ENCODE data around the gene MAP2.

MAP2 gene

GRCh38 chr2:209424781-209425470 lies 1.1 kb downstream of the MAP2 start:
- DNase-seq, result no peak

GRCh38 chr2:209425471-209426071 lies 1.7 kb downstream of the MAP2 start:
- peak; percentile 38 for DNase-seq

GRCh38 chr2:209426432-209426831 lies 2.6 kb downstream of the MAP2 start:
- peak; percentile 23 for DNase-seq

- DNase-seq, result no peak
These were observed 7.9 kb downstream of the MAP2 start for GRCh38 chr2:209431701-209432100.

- DNase-seq, result no peak
These were observed 17.7 kb downstream of the MAP2 start for GRCh38 chr2:209441541-209441940.

GRCh38 chr2:209442939-209443338 lies 19.1 kb downstream of the MAP2 start:
- DNase-seq, result no peak

GRCh38 chr2:209445485-209445884 lies 21.6 kb downstream of the MAP2 start:
- DNase-seq, result no peak

- no peak for DNase-seq
These were observed 27.5 kb downstream of the MAP2 start for GRCh38 chr2:209451209-209451834.

- DNase-seq, result no peak
These were observed 32.6 kb downstream of the MAP2 start for GRCh38 chr2:209456489-209456888.

GRCh38 chr2:209458008-209458979 lies 34.4 kb downstream of the MAP2 start:
- DNase-seq, result peak; percentile 41

- no peak for DNase-seq
These were observed 35.5 kb downstream of the MAP2 start for GRCh38 chr2:209459359-209459758.

GRCh38 chr2:209460151-209460761 lies 36.4 kb downstream of the MAP2 start:
- no peak for DNase-seq

GRCh38 chr2:209463226-209463625 lies 39.4 kb downstream of the MAP2 start:
- no peak for DNase-seq

GRCh38 chr2:209463835-209464234 lies 40.0 kb downstream of the MAP2 start:
- no peak for DNase-seq

GRCh38 chr2:209468846-209469245 lies 45.0 kb downstream of the MAP2 start:
- no peak for DNase-seq

- no peak for DNase-seq
These were observed 45.6 kb downstream of the MAP2 start for GRCh38 chr2:209469481-209469880.

GRCh38 chr2:209470466-209470865 lies 46.6 kb downstream of the MAP2 start:
- DNase-seq, result no peak

GRCh38 chr2:209471037-209471436 lies 47.2 kb downstream of the MAP2 start:
- DNase-seq, result no peak

- DNase-seq, result no peak
These were observed 48.4 kb downstream of the MAP2 start for GRCh38 chr2:209472112-209472832.

GRCh38 chr2:209472871-209473270 lies 49.0 kb downstream of the MAP2 start:
- no peak for DNase-seq

GRCh38 chr2:209473930-209474419 lies 50.1 kb downstream of the MAP2 start:
- no peak for DNase-seq

- DNase-seq, result no peak
These were observed 51.1 kb downstream of the MAP2 start for GRCh38 chr2:209474960-209475359.
